ENCODE data around the gene PARN. TPM values are rescaled to one million over a fixed set of nuclear protein-coding genes. Genes with fewer than 3 reads are reported as not detected.
A peak's percentile ranks its signal among the peaks of the same experiment; 100 is the strongest.

Gene PARN
- polyA plus RNA-seq, 2 of the 4 experiments (the other 2 are of a cell fraction), result 40.0 to 58.6 TPM

DNA sequence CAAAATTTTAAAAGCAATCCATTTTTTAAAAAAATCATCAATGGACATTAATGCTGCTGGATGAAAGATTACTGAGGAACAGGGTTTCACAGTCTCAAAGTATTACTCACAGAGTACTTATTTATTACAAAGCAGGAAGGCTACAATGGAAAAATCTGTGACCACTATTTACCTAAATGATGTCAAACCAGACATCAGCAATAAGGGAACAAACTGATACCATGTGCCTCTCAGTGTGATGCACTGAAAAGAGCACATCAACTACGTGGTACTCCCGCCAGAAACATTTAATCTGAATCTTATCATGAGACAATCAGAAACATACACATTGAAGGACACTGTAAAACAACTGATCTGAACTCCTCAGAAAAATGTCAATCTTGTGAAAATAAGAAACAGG lies 124.2 kb downstream of the PARN start (continued):
- TF ChIP-seq, protein P1, sequence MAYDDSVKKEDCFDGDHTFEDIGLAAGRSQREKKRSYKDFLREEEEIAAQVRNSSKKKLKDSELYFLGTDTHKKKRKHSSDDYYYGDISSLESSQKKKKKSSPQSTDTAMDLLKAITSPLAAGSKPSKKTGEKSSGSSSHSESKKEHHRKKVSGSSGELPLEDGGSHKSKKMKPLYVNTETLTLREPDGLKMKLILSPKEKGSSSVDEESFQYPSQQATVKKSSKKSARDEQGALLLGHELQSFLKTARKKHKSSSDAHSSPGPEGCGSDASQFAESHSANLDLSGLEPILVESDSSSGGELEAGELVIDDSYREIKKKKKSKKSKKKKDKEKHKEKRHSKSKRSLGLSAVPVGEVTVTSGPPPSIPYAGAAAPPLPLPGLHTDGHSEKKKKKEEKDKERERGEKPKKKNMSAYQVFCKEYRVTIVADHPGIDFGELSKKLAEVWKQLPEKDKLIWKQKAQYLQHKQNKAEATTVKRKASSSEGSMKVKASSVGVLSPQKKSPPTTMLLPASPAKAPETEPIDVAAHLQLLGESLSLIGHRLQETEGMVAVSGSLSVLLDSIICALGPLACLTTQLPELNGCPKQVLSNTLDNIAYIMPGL (CRISPR knock-in tag; IDR thresholded peaks at IDR 0.05; ENCODE audit: borderline replicate concordance), result no peak
- TF ChIP-seq SREBF2 (IDR thresholded peaks at IDR 0.05) (no peak), RNF2 (IDR thresholded peaks at IDR 0.05; ENCODE audit: borderline replicate concordance, low read depth) (no peak), EHMT2 (IDR thresholded peaks at IDR 0.05; ENCODE audit: low read depth) (no peak), HDAC2 (IDR thresholded peaks at IDR 0.05) (no peak), RFX5 (IDR thresholded peaks at IDR 0.05) (no peak), RARB (CRISPR knock-in tag; IDR thresholded peaks at IDR 0.05) (no peak), JUNB (IDR thresholded peaks at IDR 0.05) (peak; percentile 69), ZSCAN20 (CRISPR knock-in tag; IDR thresholded peaks at IDR 0.05) (no peak), POLR2AphosphoS2 (conservative IDR thresholded peaks at IDR 0.05; ENCODE audit: low read length) (no peak), HOXB5 (CRISPR knock-in tag; IDR thresholded peaks at IDR 0.05) (peak; percentile 89), ZFP36 (IDR thresholded peaks at IDR 0.05; ENCODE audit: borderline replicate concordance, partially characterized antibody) (no peak), HEYL (CRISPR knock-in tag; IDR thresholded peaks at IDR 0.05) (0 out of 2 replicates have a peak, but pooled peaks have one; percentile 42), KDM5A (IDR thresholded peaks at IDR 0.05) (no peak), MAFK (IDR thresholded peaks at IDR 0.05; ENCODE audit: partially characterized antibody) (peak; percentile 41), TFCP2L1 (CRISPR knock-in tag; IDR thresholded peaks at IDR 0.05) (no peak), CBX8 (IDR thresholded peaks at IDR 0.05) (no peak), NFE2L2 (conservative IDR thresholded peaks at IDR 0.05; ENCODE audit: low read length) (no peak), KDM1A (IDR thresholded peaks at IDR 0.05; ENCODE audit: low read depth) (no peak), CBX2 (IDR thresholded peaks at IDR 0.05; ENCODE audit: borderline replicate concordance, low read depth) (no peak), POLR2A (IDR thresholded peaks at IDR 0.05; ENCODE audit: low read length) (no peak), RCOR1 (IDR thresholded peaks at IDR 0.05; ENCODE audit: low read depth, low read length) (no peak), ZC3H11A (IDR thresholded peaks at IDR 0.05) (no peak), JUN (IDR thresholded peaks at IDR 0.05) (peak in 1 of 2 experiments; percentile 56; a peak in 1 of 5 replicates), ESRRA (IDR thresholded peaks at IDR 0.05; ENCODE audit: borderline replicate concordance, low read length) (no peak), SMC3 (IDR thresholded peaks at IDR 0.05) (peak; percentile 31; the same call in 1 of the 3 replicates), HOXB13 (CRISPR knock-in tag; IDR thresholded peaks at IDR 0.05; ENCODE audit: low read depth) (peak; percentile 90; the same call in 1 of the 2 replicates)
- TF ChIP-seq, protein P2, sequence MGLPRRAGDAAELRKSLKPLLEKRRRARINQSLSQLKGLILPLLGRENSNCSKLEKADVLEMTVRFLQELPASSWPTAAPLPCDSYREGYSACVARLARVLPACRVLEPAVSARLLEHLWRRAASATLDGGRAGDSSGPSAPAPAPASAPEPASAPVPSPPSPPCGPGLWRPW (IDR thresholded peaks at IDR 0.05), result no peak
- TF ChIP-seq, protein P3, sequence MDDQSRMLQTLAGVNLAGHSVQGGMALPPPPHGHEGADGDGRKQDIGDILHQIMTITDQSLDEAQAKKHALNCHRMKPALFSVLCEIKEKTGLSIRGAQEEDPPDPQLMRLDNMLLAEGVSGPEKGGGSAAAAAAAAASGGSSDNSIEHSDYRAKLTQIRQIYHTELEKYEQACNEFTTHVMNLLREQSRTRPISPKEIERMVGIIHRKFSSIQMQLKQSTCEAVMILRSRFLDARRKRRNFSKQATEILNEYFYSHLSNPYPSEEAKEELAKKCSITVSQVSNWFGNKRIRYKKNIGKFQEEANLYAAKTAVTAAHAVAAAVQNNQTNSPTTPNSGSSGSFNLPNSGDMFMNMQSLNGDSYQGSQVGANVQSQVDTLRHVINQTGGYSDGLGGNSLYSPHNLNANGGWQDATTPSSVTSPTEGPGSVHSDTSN (IDR thresholded peaks at IDR 0.05), result no peak
- TF ChIP-seq, protein P4, sequence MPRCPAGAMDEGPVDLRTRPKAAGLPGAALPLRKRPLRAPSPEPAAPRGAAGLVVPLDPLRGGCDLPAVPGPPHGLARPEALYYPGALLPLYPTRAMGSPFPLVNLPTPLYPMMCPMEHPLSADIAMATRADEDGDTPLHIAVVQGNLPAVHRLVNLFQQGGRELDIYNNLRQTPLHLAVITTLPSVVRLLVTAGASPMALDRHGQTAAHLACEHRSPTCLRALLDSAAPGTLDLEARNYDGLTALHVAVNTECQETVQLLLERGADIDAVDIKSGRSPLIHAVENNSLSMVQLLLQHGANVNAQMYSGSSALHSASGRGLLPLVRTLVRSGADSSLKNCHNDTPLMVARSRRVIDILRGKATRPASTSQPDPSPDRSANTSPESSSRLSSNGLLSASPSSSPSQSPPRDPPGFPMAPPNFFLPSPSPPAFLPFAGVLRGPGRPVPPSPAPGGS (IDR thresholded peaks at IDR 0.05), result no peak; the same call in 2 of the 3 replicates
- TF ChIP-seq, protein P5, sequence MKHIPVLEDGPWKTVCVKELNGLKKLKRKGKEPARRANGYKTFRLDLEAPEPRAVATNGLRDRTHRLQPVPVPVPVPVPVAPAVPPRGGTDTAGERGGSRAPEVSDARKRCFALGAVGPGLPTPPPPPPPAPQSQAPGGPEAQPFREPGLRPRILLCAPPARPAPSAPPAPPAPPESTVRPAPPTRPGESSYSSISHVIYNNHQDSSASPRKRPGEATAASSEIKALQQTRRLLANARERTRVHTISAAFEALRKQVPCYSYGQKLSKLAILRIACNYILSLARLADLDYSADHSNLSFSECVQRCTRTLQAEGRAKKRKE (CRISPR knock-in tag; IDR thresholded peaks at IDR 0.05; ENCODE audit: low read depth), result peak; percentile 96
- TF ChIP-seq, protein P6, sequence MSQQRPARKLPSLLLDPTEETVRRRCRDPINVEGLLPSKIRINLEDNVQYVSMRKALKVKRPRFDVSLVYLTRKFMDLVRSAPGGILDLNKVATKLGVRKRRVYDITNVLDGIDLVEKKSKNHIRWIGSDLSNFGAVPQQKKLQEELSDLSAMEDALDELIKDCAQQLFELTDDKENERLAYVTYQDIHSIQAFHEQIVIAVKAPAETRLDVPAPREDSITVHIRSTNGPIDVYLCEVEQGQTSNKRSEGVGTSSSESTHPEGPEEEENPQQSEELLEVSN (IDR thresholded peaks at IDR 0.05; ENCODE audit: borderline replicate concordance, low read depth), result peak; percentile 75; the same call in 1 of the 2 replicates
- TF ChIP-seq, protein P7, sequence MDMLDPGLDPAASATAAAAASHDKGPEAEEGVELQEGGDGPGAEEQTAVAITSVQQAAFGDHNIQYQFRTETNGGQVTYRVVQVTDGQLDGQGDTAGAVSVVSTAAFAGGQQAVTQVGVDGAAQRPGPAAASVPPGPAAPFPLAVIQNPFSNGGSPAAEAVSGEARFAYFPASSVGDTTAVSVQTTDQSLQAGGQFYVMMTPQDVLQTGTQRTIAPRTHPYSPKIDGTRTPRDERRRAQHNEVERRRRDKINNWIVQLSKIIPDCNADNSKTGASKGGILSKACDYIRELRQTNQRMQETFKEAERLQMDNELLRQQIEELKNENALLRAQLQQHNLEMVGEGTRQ (IDR thresholded peaks at IDR 0.05), result peak; percentile 39; the same call in 1 of the 2 replicates
- TF ChIP-seq, protein P8, sequence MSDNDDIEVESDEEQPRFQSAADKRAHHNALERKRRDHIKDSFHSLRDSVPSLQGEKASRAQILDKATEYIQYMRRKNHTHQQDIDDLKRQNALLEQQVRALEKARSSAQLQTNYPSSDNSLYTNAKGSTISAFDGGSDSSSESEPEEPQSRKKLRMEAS (IDR thresholded peaks at IDR 0.05), result peak; percentile 95
- TF ChIP-seq, protein P9, sequence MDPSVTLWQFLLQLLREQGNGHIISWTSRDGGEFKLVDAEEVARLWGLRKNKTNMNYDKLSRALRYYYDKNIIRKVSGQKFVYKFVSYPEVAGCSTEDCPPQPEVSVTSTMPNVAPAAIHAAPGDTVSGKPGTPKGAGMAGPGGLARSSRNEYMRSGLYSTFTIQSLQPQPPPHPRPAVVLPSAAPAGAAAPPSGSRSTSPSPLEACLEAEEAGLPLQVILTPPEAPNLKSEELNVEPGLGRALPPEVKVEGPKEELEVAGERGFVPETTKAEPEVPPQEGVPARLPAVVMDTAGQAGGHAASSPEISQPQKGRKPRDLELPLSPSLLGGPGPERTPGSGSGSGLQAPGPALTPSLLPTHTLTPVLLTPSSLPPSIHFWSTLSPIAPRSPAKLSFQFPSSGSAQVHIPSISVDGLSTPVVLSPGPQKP (IDR thresholded peaks at IDR 0.05; ENCODE audit: low read depth, low read length), result no peak
